Measurements from ENCODE around the gene SMAD5.

Gene SMAD5

GRCh38 chr5:136190091-136190720, 57.6 kb downstream of the SMAD5 start:
- DNase-seq (ENCODE audit: insufficient read length, low spot score) (no peak), FAIRE-seq (no peak)

DNA sequence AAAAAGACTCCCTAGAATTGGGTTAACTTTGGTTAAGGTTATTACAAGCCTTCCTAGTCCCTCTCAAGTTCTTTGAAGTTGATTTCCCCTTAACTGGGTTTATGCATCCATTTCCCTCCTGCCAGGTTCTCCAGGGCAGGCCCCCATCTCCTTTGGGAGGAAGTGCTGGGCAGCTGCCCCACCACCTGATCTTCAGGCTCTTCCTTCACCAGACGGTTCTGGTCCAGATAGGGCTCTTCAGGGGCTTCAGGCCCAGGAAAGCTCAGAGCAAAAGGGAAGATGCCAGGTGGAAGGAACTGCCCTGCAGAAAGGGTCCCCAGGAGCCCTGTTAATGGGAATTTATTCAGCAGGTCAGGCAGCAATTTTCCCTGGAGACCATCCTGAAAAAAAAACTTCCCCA, 58.3 kb downstream of the SMAD5 start:
- FAIRE-seq, result no peak
- TF ChIP-seq POLR2A (IDR thresholded peaks at IDR 0.05; ENCODE audit: low read depth, low read length), result no peak

More at GRCh38 chr5:136190091-136190720, 57.6 kb downstream of the SMAD5 start:
- TF ChIP-seq PAX5 (IDR thresholded peaks at IDR 0.05; ENCODE audit: insufficient read depth, low read length, severe bottlenecking), result no peak
- no peak for TF ChIP-seq POLR2A (IDR thresholded peaks at IDR 0.05; ENCODE audit: low read depth, low read length)
- TF ChIP-seq POU2F2 (IDR thresholded peaks at IDR 0.05; ENCODE audit: low read depth, low read length), result no peak
- TF ChIP-seq POLR2AphosphoS5 (IDR thresholded peaks at IDR 0.05; ENCODE audit: low read depth, low read length), result no peak
- no peak for TF ChIP-seq TAF1 (IDR thresholded peaks at IDR 0.05; ENCODE audit: low read depth, low read length)

DNA sequence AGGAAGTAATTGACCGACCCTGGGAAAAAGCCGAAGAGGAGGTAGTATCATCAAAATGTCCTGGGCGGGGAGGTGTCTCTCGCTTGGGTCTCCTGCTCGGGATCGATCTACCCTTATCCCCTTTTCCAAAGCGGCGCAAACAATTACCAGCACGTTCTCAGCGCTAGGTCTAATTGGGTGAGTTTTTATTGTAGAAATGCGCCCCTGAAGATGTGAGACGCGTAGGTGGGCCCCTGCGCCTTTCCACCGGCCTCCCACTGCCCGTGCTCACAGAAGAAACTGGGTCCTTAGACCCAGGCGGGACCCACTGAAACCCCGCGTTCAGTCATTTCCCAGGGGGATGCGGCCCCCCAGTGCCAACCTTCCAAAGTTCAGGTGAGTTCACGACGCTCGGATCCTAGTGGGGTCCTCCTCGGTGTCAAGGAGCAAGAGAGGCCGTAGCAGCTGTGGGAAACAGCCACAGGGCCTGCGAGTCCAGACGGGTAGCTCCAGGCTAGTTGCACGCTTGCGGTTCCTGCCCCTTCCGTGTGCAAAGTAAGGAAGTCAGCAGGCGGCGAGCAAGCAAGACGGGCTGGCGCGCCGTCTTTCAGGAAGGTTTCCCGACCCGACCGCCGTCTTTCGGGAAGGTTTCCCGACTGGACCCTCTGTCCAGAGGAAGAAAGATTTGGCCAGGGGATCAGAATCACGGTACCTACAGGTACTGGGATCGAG, 58.8 kb downstream of the SMAD5 start:
- TF ChIP-seq POU2F2 (IDR thresholded peaks at IDR 0.05; ENCODE audit: low read depth, low read length) (no peak), PAX5 (IDR thresholded peaks at IDR 0.05; ENCODE audit: insufficient read depth, low read length, severe bottlenecking) (no peak), POLR2AphosphoS5 (IDR thresholded peaks at IDR 0.05; ENCODE audit: low read depth, low read length) (no peak), POLR2A (IDR thresholded peaks at IDR 0.05; ENCODE audit: low read depth, low read length) (no peak)
- DNase-seq (ENCODE audit: insufficient read length, low spot score) (no peak), FAIRE-seq (no peak)

More for the DNA sequence above, 58.3 kb downstream of the SMAD5 start:
- no peak for DNase-seq (ENCODE audit: insufficient read length, low spot score)

GRCh38 chr5:136192015-136192525, 59.4 kb downstream of the SMAD5 start:
- FAIRE-seq (no peak), DNase-seq (ENCODE audit: insufficient read length, low spot score) (no peak)
- no peak for TF ChIP-seq SPI1 (IDR thresholded peaks at IDR 0.05; ENCODE audit: low read depth, low read length)
- TF ChIP-seq POLR2A (IDR thresholded peaks at IDR 0.05; ENCODE audit: low read depth, low read length), result no peak
- no peak for TF ChIP-seq POU2F2 (IDR thresholded peaks at IDR 0.05; ENCODE audit: low read depth, low read length)
- TF ChIP-seq PAX5 (IDR thresholded peaks at IDR 0.05; ENCODE audit: insufficient read depth, low read length, severe bottlenecking), result no peak
- TF ChIP-seq TAF1 (IDR thresholded peaks at IDR 0.05; ENCODE audit: low read depth, low read length), result no peak
- TF ChIP-seq POLR2AphosphoS5 (IDR thresholded peaks at IDR 0.05; ENCODE audit: low read depth, low read length), result no peak

DNA sequence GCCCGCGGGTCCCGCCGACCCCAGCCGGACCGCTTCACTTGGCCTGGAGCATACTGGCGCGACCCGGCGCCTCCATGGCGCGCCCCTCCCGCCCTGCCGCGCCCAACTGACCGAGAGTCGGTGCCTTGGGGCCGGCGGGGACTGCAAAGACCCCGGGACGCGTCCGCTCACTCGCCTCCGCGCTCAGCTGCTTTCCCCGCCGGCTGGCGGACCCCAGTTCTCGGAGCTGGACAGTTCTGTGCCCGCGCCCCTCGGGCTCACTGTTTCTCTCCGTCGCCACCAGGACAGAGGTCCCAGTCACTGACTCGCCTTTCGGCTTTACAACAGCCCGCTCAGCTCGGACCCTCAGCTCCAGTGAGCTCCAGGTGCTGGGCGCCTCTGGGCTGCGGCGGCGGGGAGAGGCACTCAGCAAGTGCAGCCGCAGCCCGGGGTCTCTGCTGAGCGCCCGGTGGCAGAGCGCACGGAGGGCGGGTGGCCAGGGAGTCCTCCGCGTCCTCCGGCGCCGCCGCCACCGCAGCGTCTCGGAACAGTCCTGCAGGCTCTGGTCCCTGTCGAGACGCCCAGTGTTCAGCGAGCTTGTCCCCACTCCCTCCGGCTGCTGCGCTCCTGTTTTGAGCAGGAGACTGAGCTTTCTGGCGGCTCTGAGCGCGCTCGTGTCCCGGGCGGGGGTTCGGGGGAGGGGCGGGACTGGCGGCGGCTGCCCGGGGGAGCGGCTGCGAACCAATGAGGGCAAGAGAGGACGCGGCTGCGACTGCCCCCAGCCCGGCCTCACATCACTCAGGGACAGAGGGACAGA, 60.1 kb downstream of the SMAD5 start, which contains the start of gene SMIM32:
SMIM32 (minus strand) TSS at position 637 of the 796 bp plus-strand sequence. CDS start 638 bp downstream, outside the sequence.
- FAIRE-seq, result no peak
- no peak for TF ChIP-seq POU2F2 (IDR thresholded peaks at IDR 0.05; ENCODE audit: low read depth, low read length)
- TF ChIP-seq PAX5 (IDR thresholded peaks at IDR 0.05; ENCODE audit: insufficient read depth, low read length, severe bottlenecking), result no peak
- TF ChIP-seq POLR2A (IDR thresholded peaks at IDR 0.05; ENCODE audit: low read depth, low read length), result no peak
- TF ChIP-seq POLR2AphosphoS5 (IDR thresholded peaks at IDR 0.05; ENCODE audit: low read depth, low read length), result no peak
- TF ChIP-seq SPI1 (IDR thresholded peaks at IDR 0.05; ENCODE audit: low read depth, low read length), result no peak
- no peak for TF ChIP-seq TAF1 (IDR thresholded peaks at IDR 0.05; ENCODE audit: low read depth, low read length)
- DNase-seq (ENCODE audit: insufficient read length, low spot score), result no peak

GRCh38 chr5:136193322-136193935, 60.8 kb downstream of the SMAD5 start:
- no peak for DNase-seq (ENCODE audit: insufficient read length, low spot score)
- no peak for TF ChIP-seq TAF1 (IDR thresholded peaks at IDR 0.05; ENCODE audit: low read depth, low read length)
- no peak for TF ChIP-seq POU2F2 (IDR thresholded peaks at IDR 0.05; ENCODE audit: low read depth, low read length)
- no peak for TF ChIP-seq SPI1 (IDR thresholded peaks at IDR 0.05; ENCODE audit: low read depth, low read length)
- no peak for TF ChIP-seq POLR2AphosphoS5 (IDR thresholded peaks at IDR 0.05; ENCODE audit: low read depth, low read length)
- TF ChIP-seq POLR2A (IDR thresholded peaks at IDR 0.05; ENCODE audit: low read depth, low read length), result no peak
- no peak for TF ChIP-seq PAX5 (IDR thresholded peaks at IDR 0.05; ENCODE audit: insufficient read depth, low read length, severe bottlenecking)

GRCh38 chr5:136194576-136194975, 61.9 kb downstream of the SMAD5 start:
- FAIRE-seq (no peak), DNase-seq (ENCODE audit: insufficient read length, low spot score) (no peak)
- TF ChIP-seq SPI1 (IDR thresholded peaks at IDR 0.05; ENCODE audit: low read depth, low read length), result no peak
- TF ChIP-seq POLR2A (IDR thresholded peaks at IDR 0.05; ENCODE audit: low read depth, low read length), result no peak
- no peak for TF ChIP-seq POU2F2 (IDR thresholded peaks at IDR 0.05; ENCODE audit: low read depth, low read length)
- TF ChIP-seq TAF1 (IDR thresholded peaks at IDR 0.05; ENCODE audit: low read depth, low read length), result no peak
- TF ChIP-seq POLR2AphosphoS5 (IDR thresholded peaks at IDR 0.05; ENCODE audit: low read depth, low read length), result no peak

More at GRCh38 chr5:136193322-136193935, 60.8 kb downstream of the SMAD5 start:
- no peak for FAIRE-seq

GRCh38 chr5:136195971-136196820, 63.6 kb downstream of the SMAD5 start:
- no peak for FAIRE-seq
- TF ChIP-seq SPI1 (IDR thresholded peaks at IDR 0.05; ENCODE audit: low read depth, low read length) (no peak), POLR2AphosphoS5 (IDR thresholded peaks at IDR 0.05; ENCODE audit: low read depth, low read length) (no peak), PAX5 (IDR thresholded peaks at IDR 0.05; ENCODE audit: insufficient read depth, low read length, severe bottlenecking) (no peak), TAF1 (IDR thresholded peaks at IDR 0.05; ENCODE audit: low read depth, low read length) (no peak)
- no peak for DNase-seq (ENCODE audit: insufficient read length, low spot score)
